IPS DF 4.7 (cell line): ENCODE measurements around the gene TOX2.

ENCODE experiments used
- DNase-seq: peaks from one replicate; pipeline ENCODE4 v3.0.0-alpha.2; 2013; ENCODE audit warnings: low spot score; ENCODE audit errors: extremely low read depth

The TOX2 gene

DNA sequence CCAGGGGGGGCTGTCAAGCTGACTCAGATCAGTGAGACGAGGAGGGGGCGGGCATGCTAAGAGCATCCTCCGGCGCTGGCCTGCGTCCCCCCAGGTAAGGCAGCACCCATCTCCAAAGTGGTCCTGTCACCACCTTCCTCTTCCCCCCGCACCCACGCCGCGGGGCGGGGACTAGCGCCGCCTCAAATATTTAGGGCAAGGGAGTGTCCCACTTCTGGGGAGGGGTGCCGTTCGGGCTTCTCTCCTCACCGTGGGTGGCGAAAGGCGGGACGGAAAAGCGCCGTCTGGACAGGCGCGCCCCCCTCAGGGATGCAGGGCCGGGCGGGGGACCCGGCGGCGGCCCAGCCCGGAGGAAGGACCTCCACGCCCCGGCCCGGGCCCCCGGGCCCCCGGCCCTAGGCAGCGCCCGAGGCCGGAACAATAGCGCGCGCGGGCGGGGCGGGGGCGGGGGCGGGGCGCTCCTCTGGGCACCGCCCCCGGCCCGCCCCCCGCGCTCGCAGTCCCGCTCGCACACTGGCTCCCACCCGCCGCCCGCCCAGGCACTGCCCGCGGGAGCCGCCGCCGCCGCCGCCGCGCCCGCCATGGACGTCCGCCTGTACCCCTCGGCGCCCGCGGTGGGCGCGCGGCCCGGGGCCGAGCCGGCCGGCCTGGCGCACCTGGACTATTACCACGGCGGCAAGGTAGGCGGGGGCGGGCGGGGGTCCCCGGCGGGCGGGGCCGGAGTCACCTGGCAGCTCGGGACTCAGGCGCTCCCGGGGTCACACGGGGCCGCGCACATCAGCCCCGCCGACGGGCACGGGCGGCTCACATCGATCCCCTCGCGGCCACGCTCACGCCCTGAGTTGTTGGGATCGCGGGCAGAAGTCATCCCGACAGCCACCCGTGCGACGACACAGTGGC lies at the start of gene TOX2:
Gene TOX2, plus strand, starts transcription at position 542 of the 900 bp plus-strand sequence. Its CDS starts 40 bp downstream, at position 582.
- DNase-seq, result no peak

DNA sequence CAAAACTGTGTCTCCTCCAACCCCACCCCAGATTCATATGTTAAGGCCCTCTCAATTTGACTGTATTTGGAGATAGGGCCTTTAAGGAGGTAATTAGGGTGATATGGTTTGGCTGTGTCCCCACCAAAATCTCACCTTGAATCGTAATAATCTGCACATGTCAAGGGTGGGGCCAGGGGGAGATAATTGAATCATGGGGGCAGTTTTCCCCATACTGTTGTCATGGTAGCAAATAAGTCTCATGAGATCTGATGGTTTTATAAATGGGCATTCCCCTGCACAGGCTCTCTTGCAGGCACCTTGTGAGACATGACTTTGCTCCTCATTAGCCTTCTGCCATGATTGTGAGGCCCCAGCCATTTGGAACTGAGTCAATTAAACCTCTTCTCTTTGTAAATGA lies 46.6 kb upstream of the TOX2 start:
- no peak for DNase-seq

DNA sequence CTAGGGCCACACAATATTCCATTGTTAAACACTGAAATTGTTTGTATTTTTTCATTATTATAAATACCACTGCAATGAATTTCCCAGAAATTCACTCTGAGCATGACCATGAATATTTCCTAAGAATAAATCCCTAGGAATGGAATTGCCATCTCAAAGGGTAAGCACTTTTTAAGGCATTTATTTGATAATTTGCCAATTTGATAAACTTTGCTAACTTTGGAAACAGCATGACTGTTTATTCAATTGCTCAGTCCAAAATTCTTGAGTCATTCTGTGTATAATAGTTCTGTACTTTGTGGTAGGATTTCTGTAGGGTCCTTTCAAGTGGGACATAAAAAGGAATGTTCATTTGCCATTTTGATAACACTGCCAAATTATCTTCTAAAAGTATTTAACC lies 44.2 kb upstream of the TOX2 start:
- DNase-seq, result no peak

DNA sequence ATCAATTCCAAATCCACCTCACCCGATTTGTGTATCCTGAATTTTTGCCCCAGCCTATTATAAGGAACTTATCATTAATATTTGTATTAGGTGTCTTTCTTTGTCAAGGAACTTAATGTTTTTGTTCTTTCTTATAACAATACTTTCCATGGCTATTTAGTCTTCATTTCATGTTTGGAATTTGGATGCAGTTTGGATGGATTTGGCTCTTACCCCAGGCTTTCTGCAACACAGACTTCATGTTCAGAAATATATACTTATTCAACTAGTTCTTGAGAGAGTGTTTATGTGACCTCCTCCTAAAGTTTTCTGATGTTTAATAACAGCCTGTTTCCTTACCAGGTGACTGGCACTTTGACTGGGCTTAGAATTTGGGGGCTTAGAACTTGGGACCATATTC lies 35.9 kb upstream of the TOX2 start:
- no peak for DNase-seq

- no peak for DNase-seq
Measured at GRCh38 chr20:43893930-43894329, 20.7 kb upstream of the TOX2 start.

GRCh38 chr20:43894491-43894890 lies 20.2 kb upstream of the TOX2 start:
- no peak for DNase-seq

- DNase-seq, result no peak
Measured at GRCh38 chr20:43895235-43895634, 19.4 kb upstream of the TOX2 start.

GRCh38 chr20:43899274-43900120 lies 15.2 kb upstream of the TOX2 start:
- no peak for DNase-seq

DNA sequence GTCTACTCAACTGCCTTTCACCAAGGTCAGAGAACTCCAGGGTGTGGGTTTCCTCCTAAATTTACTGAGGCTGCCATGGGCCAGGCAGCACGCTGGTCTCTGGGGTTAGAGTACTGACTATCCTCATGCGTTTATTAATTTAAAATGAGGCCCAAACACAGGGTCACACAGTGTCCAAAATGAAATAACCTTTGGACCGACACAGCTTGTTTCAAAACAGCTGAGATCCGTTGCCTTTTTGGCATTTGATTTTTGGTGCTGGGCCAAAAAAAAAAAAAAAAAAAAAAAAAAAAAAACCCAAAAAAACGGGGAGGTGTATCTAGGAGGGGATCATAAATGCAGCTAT lies 14.6 kb upstream of the TOX2 start:
- no peak for DNase-seq

DNA sequence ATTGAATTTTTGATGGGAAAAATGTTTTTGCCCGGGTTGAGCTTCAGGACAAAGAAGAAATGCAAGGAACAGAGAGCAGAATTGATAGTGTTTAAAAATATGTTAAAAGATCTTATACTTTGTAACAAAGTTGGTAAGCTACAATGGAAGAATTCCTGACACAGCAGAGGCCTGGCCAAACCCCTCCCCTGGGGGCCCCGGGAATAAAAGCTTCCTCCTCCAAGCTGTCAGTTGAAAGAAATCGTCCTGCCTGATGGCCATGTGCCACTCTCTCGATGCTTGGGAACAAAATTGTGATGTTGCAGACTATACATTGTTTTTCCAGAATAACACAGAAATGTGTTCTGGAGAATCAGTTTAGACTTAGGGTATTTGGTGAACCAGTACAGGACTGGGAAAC lies 14.2 kb upstream of the TOX2 start:
- no peak for DNase-seq

DNA sequence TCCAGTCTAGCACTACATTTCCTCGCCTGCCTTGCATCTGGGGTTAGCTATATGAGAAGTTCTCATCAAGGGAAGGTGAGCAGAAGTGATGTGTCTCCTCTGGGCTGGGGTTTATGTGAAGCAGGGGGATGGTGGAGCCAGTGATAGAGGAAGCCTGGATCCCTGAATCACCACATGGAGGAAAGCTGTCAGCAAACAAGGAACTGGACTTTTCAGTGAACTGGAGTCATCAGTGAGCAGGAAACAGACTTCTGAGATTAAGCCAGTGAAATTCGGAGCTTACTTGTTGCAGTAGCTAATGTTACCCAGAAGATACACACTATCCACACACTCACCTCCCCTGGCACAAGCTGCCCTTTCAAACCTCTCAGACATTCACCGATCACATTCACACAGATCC lies 13.4 kb upstream of the TOX2 start:
- no peak for DNase-seq

DNA sequence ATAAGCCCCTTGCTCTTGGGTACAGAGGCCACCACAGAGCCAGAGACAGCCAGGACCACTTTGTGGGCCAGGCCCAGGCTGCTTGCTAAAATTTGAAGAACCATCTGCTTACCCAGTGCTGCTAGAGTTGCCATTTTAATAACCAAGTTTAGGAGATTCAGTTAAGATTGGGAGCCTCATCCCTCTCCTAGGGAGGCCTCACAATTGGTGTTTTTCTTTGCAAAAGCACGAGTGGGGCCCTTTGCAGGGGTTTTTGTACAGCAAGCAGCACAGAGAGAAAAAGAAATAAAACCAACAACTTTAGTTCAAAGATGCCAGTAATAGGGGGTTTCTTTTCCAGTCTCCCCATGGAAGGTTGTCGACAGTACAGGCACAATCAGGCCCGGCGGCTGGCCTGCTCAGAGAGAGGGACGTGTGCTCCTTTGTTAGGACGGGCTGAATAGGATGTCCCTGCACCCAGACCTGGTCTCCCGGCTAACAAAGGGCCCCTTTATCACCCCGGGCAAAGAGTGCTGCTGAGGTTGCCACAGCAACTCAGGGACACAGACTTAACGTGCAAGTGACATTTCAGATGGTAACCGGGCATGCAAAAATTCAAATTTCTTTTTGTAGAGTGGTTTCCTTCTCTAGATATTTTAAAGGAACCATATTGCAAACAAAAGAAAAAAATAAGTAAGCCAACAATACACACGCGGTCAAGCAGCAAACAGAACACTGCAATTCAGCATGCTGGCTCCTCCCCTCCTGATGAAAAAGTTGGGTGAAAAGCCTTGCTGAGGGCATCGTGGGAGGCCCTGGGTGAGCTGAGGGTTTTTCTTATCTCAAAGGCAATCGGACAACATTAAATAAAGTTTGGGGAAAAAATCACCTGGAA lies 10.5 kb upstream of the TOX2 start:
- no peak for DNase-seq

DNA sequence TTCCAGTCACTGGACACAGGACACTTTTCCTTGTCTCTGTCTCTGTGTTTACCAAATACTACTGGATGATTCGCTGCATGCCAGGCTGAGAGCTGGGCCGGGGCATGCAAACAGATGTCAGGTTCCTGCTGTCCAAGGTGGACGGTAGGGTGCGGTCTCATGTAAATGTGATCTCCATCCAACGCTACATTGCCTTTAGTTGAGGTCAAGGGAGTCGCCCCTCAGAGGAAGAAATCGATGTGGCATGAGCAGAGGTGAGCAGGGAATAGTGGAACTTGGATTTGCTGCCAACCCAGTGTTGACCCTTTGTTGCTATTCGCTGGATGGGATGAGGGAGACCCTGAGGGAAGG lies 9.8 kb upstream of the TOX2 start:
- DNase-seq, result no peak

GRCh38 chr20:43906505-43907034 lies 8.1 kb upstream of the TOX2 start:
- DNase-seq, result no peak

- DNase-seq, result no peak
Measured at GRCh38 chr20:43909211-43909610, 5.4 kb upstream of the TOX2 start.

DNA sequence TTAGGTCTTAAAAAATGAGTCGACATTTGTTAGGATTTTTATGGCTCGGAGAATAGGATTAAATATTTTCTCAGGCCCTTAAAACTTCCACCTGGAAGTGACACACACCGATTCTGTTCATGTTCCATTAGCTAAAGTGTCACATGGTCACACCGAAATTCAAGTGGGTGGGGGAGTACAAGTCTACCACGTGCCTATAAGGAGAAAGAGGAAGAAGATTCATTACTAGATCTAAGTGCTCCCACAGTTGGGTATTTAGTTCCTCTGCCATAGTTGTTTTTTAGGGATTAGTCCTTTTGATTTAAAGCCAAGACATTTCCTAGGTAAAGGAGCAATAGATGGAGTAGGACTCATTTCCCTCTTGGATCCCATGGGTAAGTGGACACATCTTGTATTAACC lies 4.9 kb upstream of the TOX2 start:
- DNase-seq, result no peak

DNA sequence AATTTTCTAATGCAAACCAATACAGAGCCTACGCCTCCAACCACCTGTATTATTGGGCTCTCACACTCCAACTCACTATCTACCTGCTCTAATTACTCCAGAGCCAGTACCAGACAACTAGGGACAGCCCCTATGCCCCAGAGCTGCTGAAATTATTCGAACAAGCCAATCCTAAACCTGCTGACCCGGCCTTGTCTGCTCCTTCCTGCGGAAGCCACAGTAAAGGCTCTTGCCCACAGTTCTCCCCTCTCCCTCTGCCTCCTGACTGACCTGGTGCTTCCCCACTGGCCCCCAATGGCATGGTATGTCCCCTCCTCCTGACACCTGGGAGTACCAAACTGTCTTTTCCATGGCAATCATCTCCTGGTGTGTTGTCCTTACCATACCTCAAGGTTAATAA lies 4.1 kb upstream of the TOX2 start:
- no peak for DNase-seq

GRCh38 chr20:43911066-43911465 lies 3.6 kb upstream of the TOX2 start:
- no peak for DNase-seq

DNA sequence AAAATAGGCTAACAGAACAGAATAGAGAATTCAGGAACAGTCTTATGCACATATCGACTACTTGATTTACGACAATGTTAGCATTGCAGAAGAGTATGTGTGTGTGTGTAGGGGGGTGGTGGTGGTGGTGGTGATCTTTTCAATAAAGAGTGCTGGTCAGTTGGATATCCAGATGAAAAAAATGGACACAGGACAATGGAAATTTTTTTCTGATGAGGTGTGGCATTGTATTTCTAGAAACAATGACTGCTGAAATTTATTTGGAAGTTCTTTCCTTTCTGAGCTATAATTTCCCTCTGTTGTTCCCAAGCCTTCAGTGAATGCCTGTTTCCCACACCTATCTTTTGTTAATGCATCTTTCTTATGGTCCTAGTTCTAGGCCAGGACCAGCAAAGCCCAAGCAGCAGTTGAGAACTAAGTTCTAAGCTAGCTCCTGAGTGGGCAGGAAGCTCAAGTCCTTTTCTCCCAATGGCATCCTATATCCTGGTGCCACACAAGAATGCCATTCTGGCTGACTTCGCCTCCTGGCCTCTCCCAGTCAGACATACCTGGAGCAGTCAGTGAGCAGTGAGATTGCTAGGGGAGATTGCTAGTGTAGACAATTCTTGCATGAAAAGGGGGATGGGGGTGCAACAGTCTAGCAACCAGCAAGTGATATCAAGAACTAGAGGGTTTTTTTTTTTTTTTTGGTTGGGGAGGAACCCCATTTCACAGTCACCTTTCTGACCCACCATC lies 1.2 kb upstream of the TOX2 start:
- no peak for DNase-seq

GRCh38 chr20:43915211-43916072 lies 790 bp downstream of the TOX2 start:
- no peak for DNase-seq
